H1 (cell line): Measurements from ENCODE around the gene GTPBP1. TPM values are rescaled to one million over a fixed set of nuclear protein-coding genes. Genes with fewer than 3 reads are reported as not detected.

Experiments
- CTCF ChIA-PET: fragments of 300-600 bp; sonication (Branson Sonifier 250); formaldehyde crosslinking; loops from one replicate; lab custom pipeline; 2021; ENCODE audit not compliant: partially characterized antibody; lab: Charles Lee
- POLR2A ChIA-PET: fragments of 300-600 bp; sonication (Branson Sonifier 250); formaldehyde crosslinking; loops from one replicate; lab custom pipeline; 2021; ENCODE audit warnings: inconsistent platforms; ENCODE audit not compliant: partially characterized antibody; lab: Charles Lee
- DNase-seq, 2 experiments: peaks; one replicate each; pipeline versions ENCODE4 v3.0.0 to v3.0.0-alpha.2; 2010 to 2022; ENCODE audit warnings: low spot score in 2 of 2, low read depth in 1 of 2, mixed read lengths in 1 of 2
- FAIRE-seq: peaks from 2 replicates; lab custom pipeline; 2011; peaks lifted over from hg19 to GRCh38; lab: Jason Lieb, UNC
- H2AFZ ChIP-seq: 2 replicates; pipeline ENCODE4 v1.8.1; 2012; ENCODE audit warnings: low read length, inconsistent platforms
- H2AK5ac ChIP-seq: 2 replicates; pipeline ENCODE4 v1.6.1; 2013; ENCODE audit warnings: low read depth, low read length
- H2BK120ac ChIP-seq: replicated peaks from 2 replicates; pipeline ENCODE3; 2013; ENCODE audit warnings: low read depth, low read length, inconsistent platforms
- H2BK12ac ChIP-seq: 2 replicates; pipeline ENCODE4 v1.6.1; 2013; ENCODE audit warnings: low read depth, low read length
- H2BK15ac ChIP-seq: 2 replicates; pipeline ENCODE4 v1.6.1; 2013; ENCODE audit warnings: low read length
- H2BK20ac ChIP-seq: 2 replicates; pipeline ENCODE4 v1.6.1; 2013; ENCODE audit warnings: low read length
- H2BK5ac ChIP-seq: 2 replicates; pipeline ENCODE4 v1.6.1; 2013; ENCODE audit warnings: low read depth, low read length
- H3K14ac ChIP-seq: 2 replicates; pipeline ENCODE4 v1.6.1; 2013; ENCODE audit warnings: inconsistent platforms; ENCODE audit not compliant: insufficient read length
- H3K18ac ChIP-seq: 2 replicates; pipeline ENCODE4 v1.6.1; 2013; ENCODE audit warnings: low read length; ENCODE audit errors: extremely low read depth
- H3K23ac ChIP-seq: 2 replicates; pipeline ENCODE4 v1.6.1; 2013; ENCODE audit warnings: inconsistent platforms; ENCODE audit not compliant: insufficient read length
- H3K23me2 ChIP-seq: 2 replicates; pipeline ENCODE4 v1.6.1; 2013; ENCODE audit warnings: low read depth, low read length
- H3K27ac ChIP-seq: 2 replicates; pipeline ENCODE4 v1.6.1; 2011; ENCODE audit warnings: low read depth, low read length, inconsistent platforms
- H3K27me3 ChIP-seq, 4 experiments: replicated peaks in 1 of 4; 1 replicate in 1 of 4; 2 replicates in 3 of 4; pipeline versions ENCODE4 v1.6.1 to v1.8.1; 2011 to 2013; ENCODE audit warnings: low read length in 3 of 4, mild to moderate bottlenecking in 3 of 4, inconsistent platforms in 2 of 4, mixed read lengths in 2 of 4, moderate library complexity in 1 of 4; ENCODE audit not compliant: control insufficient read depth in 3 of 4, insufficient read depth in 3 of 4; ENCODE audit errors: extremely low read depth in 1 of 4
- H3K36me3 ChIP-seq, 4 experiments: 2 replicates each; pipeline versions ENCODE4 v1.6.1 to v1.8.1; 2011 to 2013; ENCODE audit warnings: mild to moderate bottlenecking in 4 of 4, low read length in 3 of 4, moderate library complexity in 2 of 4, control low read depth in 1 of 4, inconsistent platforms in 1 of 4; ENCODE audit not compliant: insufficient read depth in 4 of 4, control insufficient read depth in 2 of 4
- H3K4ac ChIP-seq: replicated peaks from 2 replicates; pipeline ENCODE3; 2013; ENCODE audit warnings: low read length, low read depth, mixed read lengths, inconsistent platforms; ENCODE audit not compliant: insufficient read length
- H3K4me1 ChIP-seq, 4 experiments: replicated peaks in 1 of 4; 1 replicate in 1 of 4; 2 replicates in 3 of 4; pipeline versions ENCODE4 v1.6.1 to v1.8.1; 2011 to 2013; ENCODE audit warnings: low read length in 3 of 4, inconsistent platforms in 2 of 4, mixed read lengths in 1 of 4; ENCODE audit not compliant: insufficient read depth in 4 of 4, control insufficient read depth in 3 of 4
- H3K4me2 ChIP-seq, 2 experiments: 2 replicates each; pipeline versions ENCODE4 v1.6.1 to v1.8.1; 2011 to 2013; ENCODE audit warnings: low read depth in 2 of 2, low read length in 2 of 2, control low read depth in 1 of 2, inconsistent platforms in 1 of 2, mild to moderate bottlenecking in 1 of 2; ENCODE audit not compliant: insufficient read depth in 1 of 2
- H3K4me3 ChIP-seq, 4 experiments: fragments of 200-600, 300-600 bp in 1 of 4; sonication (generic), shearing (Covaris generic), sonication (Bioruptor Twin) in 1 of 4; 2 replicates each; pipeline versions ENCODE4 v1.5.1 to v1.8.1; 2011 to 2016; ENCODE audit warnings: low read length in 4 of 4, low read depth in 3 of 4, control low read depth in 2 of 4, inconsistent platforms in 2 of 4, mild to moderate bottlenecking in 2 of 4, mixed read lengths in 1 of 4, moderate library complexity in 1 of 4; ENCODE audit not compliant: insufficient read depth in 2 of 4; ENCODE audit errors: extremely low read depth in 1 of 4
- H3K56ac ChIP-seq: replicated peaks from 2 replicates; pipeline ENCODE3; 2013; ENCODE audit warnings: low read depth, mild to moderate bottlenecking, mixed read lengths, low read length, inconsistent platforms; ENCODE audit not compliant: insufficient read length
- H3K79me1 ChIP-seq: 2 replicates; pipeline ENCODE4 v1.6.1; 2013; ENCODE audit warnings: low read depth, low read length, control low read depth
- H3K79me2 ChIP-seq, 2 experiments: 2 replicates each; pipeline versions ENCODE4 v1.6.1 to v1.8.1; 2012 to 2013; ENCODE audit warnings: low read length in 2 of 2, mild to moderate bottlenecking in 2 of 2, inconsistent platforms in 1 of 2; ENCODE audit not compliant: insufficient read depth in 2 of 2, control insufficient read depth in 1 of 2
- H3K9ac ChIP-seq, 4 experiments: replicated peaks in 1 of 4; 1 replicate in 1 of 4; 2 replicates in 3 of 4; pipeline versions ENCODE4 v1.6.1 to v1.8.1; 2011 to 2013; ENCODE audit warnings: low read depth in 3 of 4, low read length in 3 of 4, control low read depth in 2 of 4, mild to moderate bottlenecking in 2 of 4, moderate library complexity in 2 of 4, inconsistent platforms in 1 of 4; ENCODE audit errors: extremely low read depth in 1 of 4
- H3K9me3 ChIP-seq, 2 experiments: 2 replicates each; pipeline versions ENCODE4 v1.6.1 to v1.8.1; 2012 to 2013; ENCODE audit warnings: mild to moderate bottlenecking in 2 of 2, moderate library complexity in 2 of 2, control low read depth in 1 of 2, inconsistent platforms in 1 of 2, low read depth in 1 of 2, low read length in 1 of 2, mixed read lengths in 1 of 2; ENCODE audit not compliant: insufficient read depth in 2 of 2
- H4K20me1 ChIP-seq, 2 experiments: replicated peaks in 1 of 2; 2 replicates each; pipeline versions ENCODE3 to v1.8.1; 2011 to 2013; ENCODE audit warnings: inconsistent platforms in 2 of 2, low read length in 2 of 2, mild to moderate bottlenecking in 1 of 2; ENCODE audit not compliant: insufficient read depth in 2 of 2, control insufficient read depth in 1 of 2
- H4K5ac ChIP-seq: 2 replicates; pipeline ENCODE4 v1.6.1; 2013; ENCODE audit warnings: low read length, low read depth, mixed read lengths, inconsistent platforms; ENCODE audit not compliant: insufficient read length
- H4K8ac ChIP-seq: 2 replicates; pipeline ENCODE4 v1.8.0; 2013; ENCODE audit warnings: mild to moderate bottlenecking, moderate library complexity, low read length, inconsistent platforms; ENCODE audit not compliant: insufficient read depth; ENCODE audit errors: extremely low read depth
- H4K91ac ChIP-seq: replicated peaks from 2 replicates; pipeline ENCODE3; 2013; ENCODE audit warnings: low read length, mixed read lengths, inconsistent platforms; ENCODE audit not compliant: insufficient read length
- ASH2L ChIP-seq: fragments of 200-600, 300-600 bp; sonication (generic); IDR thresholded peaks from one replicate; pipeline ENCODE4 v1.7.1; 2017; ENCODE audit warnings: low read length
- BRCA1 ChIP-seq: IDR thresholded peaks from 2 replicates; pipeline ENCODE4 v1.6.1; 2012; ENCODE audit warnings: low read depth, low read length, improper control_type of control experiment
- CBX5 ChIP-seq: fragments of 300-800, 300-1000 bp; sonication (generic); IDR thresholded peaks from 2 replicates; pipeline ENCODE4 v1.7.1; 2016; ENCODE audit warnings: antibody characterized with exemption, low read length, low read depth
- CHD1 ChIP-seq: IDR thresholded peaks from 2 replicates; pipeline ENCODE4 v1.6.1; 2012; ENCODE audit warnings: low read depth, low read length, improper control_type of control experiment
- CREB1 ChIP-seq: IDR thresholded peaks from 2 replicates; pipeline ENCODE4 v1.6.1; 2012; ENCODE audit warnings: inconsistent platforms
- HDAC6 ChIP-seq: IDR thresholded peaks from one replicate; pipeline ENCODE4 v1.7.1; 2012; ENCODE audit warnings: low read depth, mild to moderate bottlenecking, inconsistent platforms, low read length, moderate library complexity
- RNF2 ChIP-seq: fragments of 200-900, 300-1000 bp; sonication (generic); IDR thresholded peaks from 2 replicates; pipeline ENCODE4 v1.7.1; 2016; ENCODE audit warnings: borderline replicate concordance, low read depth, mild to moderate bottlenecking, antibody characterized with exemption, low read length; ENCODE audit not compliant: poor library complexity, severe bottlenecking; ENCODE audit errors: missing control alignments
- RXRA ChIP-seq: IDR thresholded peaks from 2 replicates; pipeline ENCODE4 v1.6.1; 2011; ENCODE audit warnings: low read depth, mild to moderate bottlenecking, low read length, moderate library complexity; ENCODE audit not compliant: insufficient read depth
- SP1 ChIP-seq: IDR thresholded peaks from 2 replicates; pipeline ENCODE4 v1.6.1; 2011; ENCODE audit warnings: low read depth, low read length
- SP4 ChIP-seq: IDR thresholded peaks from 2 replicates; pipeline ENCODE4 v1.6.1; 2012; ENCODE audit warnings: low read length, inconsistent platforms
- SRF ChIP-seq: IDR thresholded peaks from 2 replicates; pipeline ENCODE4 v1.6.1; 2011; ENCODE audit warnings: mild to moderate bottlenecking, low read depth, low read length, moderate library complexity
- TAF1 ChIP-seq: IDR thresholded peaks from 2 replicates; pipeline ENCODE4 v1.6.1; 2011; ENCODE audit warnings: mild to moderate bottlenecking, low read depth, low read length
- TAF7 ChIP-seq: optimal IDR thresholded peaks from 2 replicates; pipeline ENCODE3; 2011; ENCODE audit warnings: low read depth, mild to moderate bottlenecking, inconsistent platforms, low read length, moderate library complexity, borderline replicate concordance
- YY1 ChIP-seq: IDR thresholded peaks from 2 replicates; pipeline ENCODE4 v1.6.1; 2011; ENCODE audit warnings: low read depth, mild to moderate bottlenecking, low read length
- WGBS, 2 experiments: shearing (Covaris generic) in 1 of 2; methylation state at CpG; one replicate each; pipeline versions ENCODE4 v1.1.6 to v1.1.7; 2013 to 2015; ENCODE audit warnings: low lambda C conversion rate in 2 of 2, mixed read lengths in 2 of 2, inconsistent platforms in 1 of 2, low coverage in 1 of 2, missing lambda C conversion rate in 1 of 2; ENCODE audit not compliant: insufficient replicate concordance in 2 of 2, insufficient coverage in 1 of 2, insufficient read length in 1 of 2; ENCODE audit errors: extremely low coverage in 1 of 2, missing lambda C conversion rate in 1 of 2; 5-methylcytosine and 5-hydroxymethylcytosine counted together
- polyA plus RNA-seq, 7 experiments: library from polyadenylated mRNA; depleted of rRNA in 3 of 7; stranded (reverse) in 5 of 7; unstranded in 2 of 7; fragments of >200 nt in 5 of 7; fragments of 200-250 nt in 2 of 7; gene quantifications; 1 replicate in 5 of 7; 2 replicates in 1 of 7; 4 replicates in 1 of 7; pipeline versions ENCODE4 v1.2.1 to v1.2.3, GENCODE V29; 2011 to 2013; ENCODE audit warnings: missing spikeins in 2 of 7, mixed read lengths in 2 of 7
- total RNA-seq: library from RNA; stranded (reverse); fragmentation: NEBNext Ultra II Directional; extraction: Animal tissue kit (Norgen Biotek cat#: 25700); gene quantifications from 2 replicates; pipeline ENCODE4 v1.2.1, GENCODE V29; 2021
- TF ChIP-seq, protein P1 (sequence below): IDR thresholded peaks from 2 replicates; pipeline ENCODE4 v1.6.1; 2012; ENCODE audit warnings: inconsistent platforms

Gene GTPBP1
- total and polyA plus RNA-seq, 2 of the 8 experiments (the other 6 are each of a cell fraction or from before 2014, with no cell fraction given), result 53.1 to 91.8 TPM

DNA sequence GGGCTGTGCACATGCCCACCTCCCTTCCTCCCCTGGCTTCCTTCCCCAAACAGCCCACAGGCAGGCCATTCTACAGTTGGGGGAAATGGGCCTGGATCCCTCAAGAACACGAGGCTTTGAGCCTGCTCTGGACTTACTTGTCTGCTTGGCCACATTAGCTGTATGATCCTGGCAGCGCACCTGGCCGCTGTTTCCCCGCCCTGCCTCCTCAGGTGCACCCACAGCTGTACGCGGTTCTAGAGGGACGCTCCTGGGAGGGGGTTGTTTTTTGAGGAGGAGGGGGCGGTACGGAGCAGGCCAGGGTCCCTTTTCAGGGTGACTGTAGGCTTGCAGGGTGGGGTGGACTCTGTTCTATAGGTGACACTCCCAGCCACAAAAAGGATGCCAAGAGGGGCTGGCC is 61.6 kb downstream of the GTPBP1 start:
- Histone ChIP-seq H3K14ac (no peak overlapping the region), H4K8ac (0 out of 2 replicates have a peak overlapping the region, but pooled peaks have one; percentile 11), H2AFZ (no peak overlapping the region), H3K23ac (no peak overlapping the region), H3K9ac (no peak overlapping the region), H3K79me2 (no peaks in the 10 kb centered on the region), H3K23me2 (no peaks in the 10 kb centered on the region), H2BK20ac (no peak overlapping the region), H2AK5ac (no peak overlapping the region), H3K4me3 (no peak overlapping the region), H2BK120ac (no peak overlapping the region), H3K4ac (no peak overlapping the region), H2BK12ac (peak overlapping the region; percentile 33; the same call in 1 of the 2 replicates), H3K27ac (no peak overlapping the region), H3K27me3 (no peaks in the 10 kb centered on the region; a peak in 1 of 7 replicates), H4K5ac (no peak overlapping the region), H3K56ac (no peak overlapping the region), H4K91ac (no peak overlapping the region), H2BK5ac (no peak overlapping the region), H3K18ac (no peak overlapping the region), H3K4me1 (peaks cover 0 to 6% (median 1%) of the 10 kb centered on the region in 4 experiments; a peak in 4 of 7 replicates), H3K9me3 (no peaks in the 10 kb centered on the region), H3K36me3 (no peaks in the 10 kb centered on the region), H3K79me1 (no peaks in the 10 kb centered on the region), H3K4me2 (no peak overlapping the region), H4K20me1 (peaks cover 0 to 1% of the 10 kb centered on the region in 2 experiments), H2BK15ac (no peak overlapping the region)
- ChIA-PET POLR2A (interaction anchor here (1.4 to 2.3 kb wide), 3 partner anchors 24 to 105 kb away, joined by 3 to 12 read pairs (median 7); partner anchors contain the start of gene CBX6), CTCF (interaction anchor here (0.6 to 13.8 kb wide), 27 partner anchors 9 to 356 kb away, joined by 3 to 124 read pairs (median 9); partner anchors contain the start of gene SUN2)
- 85% methylated on average over 7 of the region's 9 CpGs; no CpG with 5 or more reads in 1 of the 2 experiments for WGBS, 2 experiments
- DNase-seq, result no peak
- no peak for FAIRE-seq
- no peak for TF ChIP-seq SP4
- no peak for TF ChIP-seq YY1
- TF ChIP-seq ASH2L, result no peak
- no peak for TF ChIP-seq RNF2
- TF ChIP-seq TAF7, result no peak
- no peak for TF ChIP-seq CBX5
- no peak for TF ChIP-seq HDAC6
- no peak for TF ChIP-seq TAF1
- no peak for TF ChIP-seq RXRA
- TF ChIP-seq SP1, result no peak
- no peak for TF ChIP-seq SRF
- no peak for TF ChIP-seq BRCA1
- TF ChIP-seq CHD1, result no peak
- TF ChIP-seq, protein P1, sequence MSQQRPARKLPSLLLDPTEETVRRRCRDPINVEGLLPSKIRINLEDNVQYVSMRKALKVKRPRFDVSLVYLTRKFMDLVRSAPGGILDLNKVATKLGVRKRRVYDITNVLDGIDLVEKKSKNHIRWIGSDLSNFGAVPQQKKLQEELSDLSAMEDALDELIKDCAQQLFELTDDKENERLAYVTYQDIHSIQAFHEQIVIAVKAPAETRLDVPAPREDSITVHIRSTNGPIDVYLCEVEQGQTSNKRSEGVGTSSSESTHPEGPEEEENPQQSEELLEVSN, result no peak
- TF ChIP-seq CREB1, result no peak
